Mucosa of rectum (tissue), 2 donors: Measurements from ENCODE around the gene SLC9B2.

ENCODE experiments used
- H3K27ac ChIP-seq, 2 donors: one replicate each; pipeline ENCODE4 v1.7.0; 2013; ENCODE audit warnings: inconsistent platforms in 2 of 2, low read depth in 2 of 2, low read length in 2 of 2
- H3K27me3 ChIP-seq, 2 donors: one replicate each; pipeline ENCODE4 v1.7.0; 2013; ENCODE audit warnings: low read length in 2 of 2; ENCODE audit not compliant: control insufficient read depth in 2 of 2, insufficient read depth in 2 of 2
- H3K36me3 ChIP-seq, 2 donors: one replicate each; pipeline ENCODE4 v1.7.0; 2013; ENCODE audit warnings: low read length in 2 of 2; ENCODE audit not compliant: control insufficient read depth in 2 of 2, insufficient read depth in 2 of 2
- H3K4me1 ChIP-seq, 2 donors: one replicate each; pipeline ENCODE4 v1.7.0; 2013; ENCODE audit warnings: low read length in 2 of 2, mild to moderate bottlenecking in 1 of 2; ENCODE audit not compliant: control insufficient read depth in 2 of 2, insufficient read depth in 2 of 2
- H3K4me3 ChIP-seq, 2 donors: one replicate each; pipeline ENCODE4 v1.7.0; 2013; ENCODE audit warnings: low read length in 2 of 2
- H3K9ac ChIP-seq, 2 donors: one replicate each; pipeline ENCODE4 v1.7.0; 2013; ENCODE audit warnings: low read length in 2 of 2, low read depth in 1 of 2, mild to moderate bottlenecking in 1 of 2
- H3K9me3 ChIP-seq, 2 donors: one replicate each; pipeline ENCODE4 v1.7.0; 2013; ENCODE audit warnings: low read length in 2 of 2; ENCODE audit not compliant: control insufficient read depth in 2 of 2
- donor health status: healthy.
- donor health status: Normal muscosa, but diverticular disease.

The SLC9B2 gene

DNA sequence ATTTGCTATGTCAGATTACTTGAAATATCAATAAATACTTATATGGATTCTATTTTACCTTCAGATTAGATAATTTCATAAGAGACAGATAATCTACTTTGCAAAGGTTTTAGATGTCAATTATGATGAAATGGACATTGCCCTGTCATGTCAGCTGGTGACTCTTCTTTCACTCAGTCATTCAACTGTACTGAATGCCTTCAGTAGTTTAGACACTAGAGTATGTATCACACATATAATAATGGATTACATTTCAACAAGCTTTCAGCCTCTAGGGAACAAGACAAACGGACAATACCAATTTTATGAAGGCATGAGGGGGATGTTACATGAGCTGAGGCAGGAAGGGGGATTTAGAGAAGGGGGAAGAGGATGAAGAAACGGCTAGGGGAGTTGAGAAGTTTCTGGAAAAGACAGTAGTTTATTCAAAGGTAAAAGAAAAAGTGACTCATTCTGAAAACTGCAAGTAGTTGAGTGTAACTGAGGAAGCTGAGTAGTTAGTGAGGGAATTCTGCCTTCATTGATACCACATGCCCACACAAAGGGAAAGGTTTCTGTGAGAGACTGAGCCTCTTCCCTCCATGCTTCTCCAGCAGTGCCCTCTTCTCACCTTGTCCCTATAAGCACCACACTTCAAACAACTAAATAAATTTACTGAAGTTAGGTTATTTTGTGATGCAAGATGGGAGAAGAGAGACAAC lies 25.7 kb downstream of the SLC9B2 start:
- Histone ChIP-seq H3K27ac (no peak overlapping the region), H3K36me3 (no peaks in the 10 kb centered on the region), H3K27me3 (no peaks in the 10 kb centered on the region), H3K9ac (no peak overlapping the region), H3K4me3 (no peak overlapping the region), H3K4me1 (no peaks in the 10 kb centered on the region), H3K9me3 (no peaks in the 10 kb centered on the region)

DNA sequence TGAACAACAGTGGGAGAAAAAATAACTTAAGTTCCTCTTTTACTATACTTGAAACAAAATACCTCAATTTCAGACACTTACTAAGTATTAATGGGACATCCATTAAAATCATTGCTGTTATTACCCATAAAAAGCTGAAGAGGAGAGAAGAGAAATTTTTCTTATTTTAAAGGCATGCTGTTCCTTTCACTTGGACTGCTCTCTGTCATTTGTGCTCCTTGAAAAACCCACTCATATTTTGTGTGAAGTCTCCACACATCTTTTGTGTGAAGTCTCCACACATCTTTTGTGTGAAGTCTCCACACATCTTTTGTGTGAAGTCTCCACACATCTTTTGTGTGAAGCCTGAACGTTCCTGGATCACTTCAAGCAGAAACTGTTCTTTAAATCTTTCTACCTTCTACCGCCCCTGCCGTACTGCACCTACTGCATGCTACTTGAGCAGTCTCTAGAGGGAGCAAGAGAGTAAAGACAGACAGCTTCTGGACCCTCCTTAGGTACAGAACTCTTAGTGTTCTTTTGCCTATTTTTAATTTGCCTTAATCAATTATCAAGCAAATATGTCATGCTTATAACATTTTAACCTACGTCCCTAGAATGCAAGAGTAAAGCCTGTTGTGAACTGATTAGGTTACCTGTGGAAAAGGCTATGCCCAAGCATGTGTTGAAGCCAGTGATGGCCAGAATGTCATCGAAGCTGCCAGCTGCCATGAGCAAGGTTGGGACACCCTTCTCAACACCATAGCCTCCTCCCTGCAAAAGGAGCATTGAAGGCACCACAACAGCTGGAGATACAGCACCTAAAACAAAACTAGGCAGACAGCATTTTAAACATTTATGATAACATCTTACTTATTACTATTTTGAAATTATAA lies 29.9 kb downstream of the SLC9B2 start:
- Histone ChIP-seq H3K9ac (no peak overlapping the region), H3K4me1 (no peaks in the 10 kb centered on the region), H3K27ac (no peak overlapping the region), H3K27me3 (no peaks in the 10 kb centered on the region), H3K36me3 (no peaks in the 10 kb centered on the region), H3K4me3 (no peak overlapping the region), H3K9me3 (no peaks in the 10 kb centered on the region)

DNA sequence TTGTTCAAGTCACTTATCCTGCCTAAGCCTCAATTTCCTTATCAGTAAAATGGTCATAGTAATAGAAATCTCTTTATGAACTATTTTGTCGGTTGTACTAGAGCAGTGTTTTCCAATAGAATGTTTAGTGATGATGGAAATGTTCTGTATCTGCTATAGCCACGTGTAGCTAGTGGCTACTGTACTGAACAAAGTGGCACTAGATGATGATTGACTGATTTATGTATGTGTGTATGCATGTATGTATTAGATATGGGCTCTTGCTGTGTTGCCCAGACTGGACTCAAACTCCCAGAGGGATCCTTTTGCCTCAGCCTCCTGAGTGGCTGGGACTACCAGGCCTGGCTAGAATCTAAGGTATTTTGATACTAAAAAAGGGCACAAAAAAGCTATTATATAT lies 32.4 kb downstream of the SLC9B2 start:
- H3K4me3 ChIP-seq: no peak overlapping the region
- H3K27ac ChIP-seq: no peak overlapping the region
- no peaks in the 10 kb centered on the region for H3K4me1 ChIP-seq
- no peaks in the 10 kb centered on the region for H3K36me3 ChIP-seq
- H3K27me3 ChIP-seq: no peaks in the 10 kb centered on the region
- no peaks in the 10 kb centered on the region for H3K9me3 ChIP-seq
- H3K9ac ChIP-seq: no peak overlapping the region

DNA sequence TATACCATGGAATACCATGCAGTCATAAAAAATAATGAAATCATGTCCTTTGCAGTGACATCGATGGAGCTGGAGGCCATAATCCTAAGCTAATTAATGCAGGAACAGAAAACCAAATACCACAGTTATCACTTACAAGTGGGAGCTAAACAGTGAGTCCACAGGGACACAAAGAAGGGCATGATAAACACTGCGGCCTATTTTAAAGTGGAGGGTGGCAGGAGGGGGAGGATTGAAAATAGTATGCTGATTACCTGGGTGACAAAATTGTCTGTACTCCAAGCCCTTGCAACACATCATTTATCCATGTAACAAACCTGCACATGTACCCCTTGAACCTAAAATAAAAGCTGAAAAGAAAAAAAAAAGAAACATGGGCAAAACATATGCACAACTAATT lies 40.4 kb downstream of the SLC9B2 start:
- no peaks in the 10 kb centered on the region for H3K9me3 ChIP-seq

DNA sequence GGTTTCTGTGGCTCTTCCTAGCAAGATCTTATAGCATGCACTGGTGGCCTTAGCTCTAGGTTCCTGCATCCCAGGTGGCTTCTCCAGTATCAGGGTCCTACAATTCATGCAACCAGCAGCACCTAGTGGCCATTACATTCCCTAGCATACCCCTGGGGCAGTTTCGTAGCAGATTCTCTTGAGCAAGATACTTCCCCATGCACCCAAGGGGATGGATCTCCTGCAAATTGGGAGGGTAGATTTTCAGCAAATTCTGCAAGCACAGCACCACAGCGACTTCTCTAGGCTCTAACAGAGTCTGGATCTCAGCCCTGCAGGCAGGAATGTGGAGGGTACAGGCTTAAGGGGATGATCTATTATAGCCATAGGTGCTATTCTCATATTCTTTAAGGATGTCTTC lies 44.0 kb downstream of the SLC9B2 start:
- Histone ChIP-seq H3K9ac (no peak overlapping the region), H3K4me1 (no peaks in the 10 kb centered on the region), H3K36me3 (no peaks in the 10 kb centered on the region), H3K27me3 (no peaks in the 10 kb centered on the region), H3K27ac (no peak overlapping the region), H3K4me3 (no peak overlapping the region), H3K9me3 (no peaks in the 10 kb centered on the region)

More for the DNA sequence above, 40.4 kb downstream of the SLC9B2 start:
- Histone ChIP-seq H3K4me1 (no peaks in the 10 kb centered on the region), H3K4me3 (no peak overlapping the region), H3K27me3 (no peaks in the 10 kb centered on the region), H3K27ac (no peak overlapping the region), H3K9ac (no peak overlapping the region), H3K36me3 (no peaks in the 10 kb centered on the region)

DNA sequence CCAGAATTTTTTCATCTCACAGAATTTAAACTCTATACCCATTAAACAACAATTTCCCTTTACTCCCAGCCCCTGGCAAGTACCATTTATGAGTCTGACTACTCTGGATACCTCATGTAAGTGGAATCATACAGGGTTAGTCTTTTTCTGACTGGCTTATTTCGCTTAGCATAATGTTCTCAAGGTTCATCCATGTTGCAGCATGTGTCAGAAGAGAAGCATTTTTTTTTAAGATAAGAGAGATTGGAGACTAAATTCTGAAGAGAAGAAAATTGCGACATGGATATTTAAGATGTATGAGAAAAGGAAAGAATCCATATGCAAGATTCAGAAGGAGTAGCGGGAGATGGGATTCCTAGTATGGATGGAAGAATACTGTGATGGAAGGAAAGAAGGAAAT lies 45.8 kb downstream of the SLC9B2 start:
- Histone ChIP-seq H3K27ac (no peak overlapping the region), H3K27me3 (no peaks in the 10 kb centered on the region), H3K4me3 (no peak overlapping the region), H3K9me3 (no peaks in the 10 kb centered on the region), H3K36me3 (no peaks in the 10 kb centered on the region), H3K4me1 (no peaks in the 10 kb centered on the region), H3K9ac (no peak overlapping the region)

DNA sequence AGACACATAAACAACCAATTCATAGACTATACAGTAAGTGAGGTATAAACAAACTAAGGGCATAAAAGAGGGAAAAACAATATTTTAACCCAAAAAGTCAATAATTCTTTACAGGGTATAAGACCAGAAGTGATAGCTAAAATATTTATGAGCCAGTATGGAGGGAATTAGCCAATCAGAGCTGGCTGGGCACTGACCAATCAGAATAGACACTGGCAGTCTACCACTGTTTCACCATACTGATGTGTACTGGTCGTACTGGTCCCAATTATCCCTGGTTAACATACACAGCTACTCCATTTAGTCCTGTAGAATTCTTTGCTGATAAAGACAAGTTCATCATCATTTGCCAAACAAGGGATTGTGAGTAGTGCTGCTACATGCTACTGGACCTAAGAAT lies 47.3 kb downstream of the SLC9B2 start:
- Histone ChIP-seq H3K9ac (no peak overlapping the region), H3K27me3 (no peaks in the 10 kb centered on the region), H3K36me3 (no peaks in the 10 kb centered on the region), H3K9me3 (no peaks in the 10 kb centered on the region), H3K4me3 (no peak overlapping the region), H3K27ac (no peak overlapping the region), H3K4me1 (no peaks in the 10 kb centered on the region)

DNA sequence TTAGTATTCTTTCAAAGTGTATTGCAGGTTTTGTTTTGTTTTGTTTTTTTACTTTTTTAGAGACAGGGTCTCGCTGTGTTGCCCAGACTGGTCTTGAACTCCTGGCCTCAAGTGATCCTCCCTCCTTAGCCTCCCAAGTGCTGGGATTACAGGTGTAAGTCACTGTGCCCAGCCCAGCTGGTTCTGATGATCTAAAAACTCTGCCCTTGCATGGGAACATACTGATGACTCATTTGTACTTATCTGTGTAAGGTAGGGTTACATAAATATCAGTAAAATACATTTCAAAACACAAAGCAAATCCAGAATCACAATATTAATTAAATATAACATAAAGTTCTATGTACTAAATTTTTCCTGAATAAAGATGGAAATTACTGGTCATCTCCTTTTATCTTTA lies 49.7 kb downstream of the SLC9B2 start:
- Histone ChIP-seq H3K4me1 (no peaks in the 10 kb centered on the region), H3K27me3 (no peaks in the 10 kb centered on the region), H3K36me3 (no peaks in the 10 kb centered on the region), H3K9me3 (no peaks in the 10 kb centered on the region), H3K27ac (no peak overlapping the region), H3K9ac (no peak overlapping the region), H3K4me3 (no peak overlapping the region)

DNA sequence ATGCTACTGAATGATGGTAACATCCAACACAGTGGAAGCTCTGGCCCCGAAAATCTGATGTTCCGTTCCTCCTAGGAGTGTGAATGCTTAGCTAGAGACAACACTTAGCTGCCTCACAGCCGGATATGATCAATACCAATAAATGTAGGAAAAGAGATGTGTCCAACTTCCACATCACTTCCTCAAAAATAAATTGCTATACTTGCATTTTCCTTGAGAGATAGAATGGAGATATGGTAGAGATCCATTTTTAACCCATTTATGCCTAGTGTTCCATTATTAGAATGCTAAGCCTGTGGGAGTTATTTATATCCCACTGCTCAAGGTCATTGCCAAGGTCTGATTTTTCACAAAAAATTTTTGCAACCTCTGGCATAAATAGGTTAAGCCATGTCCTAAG lies 51.6 kb downstream of the SLC9B2 start:
- no peak overlapping the region for H3K27ac ChIP-seq
- no peak overlapping the region for H3K4me3 ChIP-seq
- no peaks in the 10 kb centered on the region for H3K36me3 ChIP-seq
- peaks cover 0 to under 1% of the 10 kb centered on the region in 2 donors for H3K4me1 ChIP-seq
- H3K27me3 ChIP-seq: no peaks in the 10 kb centered on the region
- no peak overlapping the region for H3K9ac ChIP-seq
- no peaks in the 10 kb centered on the region for H3K9me3 ChIP-seq

DNA sequence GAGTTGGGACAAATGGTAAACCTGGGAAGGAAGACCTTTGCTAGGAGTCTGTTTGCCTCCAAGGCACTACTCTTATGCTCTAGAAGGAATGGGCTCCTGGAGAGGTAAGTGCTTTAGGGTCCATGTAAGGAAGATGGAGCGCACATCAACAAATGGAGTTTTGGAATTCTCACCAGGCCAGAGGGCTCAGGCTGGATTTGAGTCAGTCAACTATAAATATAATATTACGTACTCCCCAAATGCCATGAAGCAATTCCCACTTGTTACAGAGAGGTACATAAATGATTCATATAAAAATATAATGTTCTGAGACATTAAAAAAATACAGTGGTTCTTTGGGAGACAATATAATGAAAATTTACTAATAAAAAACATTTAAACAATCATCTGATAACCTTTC lies 55.4 kb downstream of the SLC9B2 start:
- Histone ChIP-seq H3K36me3 (no peaks in the 10 kb centered on the region), H3K27me3 (no peaks in the 10 kb centered on the region), H3K27ac (no peak overlapping the region), H3K9me3 (no peaks in the 10 kb centered on the region), H3K4me1 (peaks cover 0 to 11% of the 10 kb centered on the region in 2 donors), H3K9ac (no peak overlapping the region), H3K4me3 (no peak overlapping the region)
